Stimulated activated naive CD4-positive, alpha-beta T cell treated with Interleukin-2 at 50 U/mL for 16 hours (primary cell): ENCODE results near the gene RMDN3.

Experiments used
- DNase-seq: peaks from one replicate; lab custom pipeline; 2025; lab: John Stamatoyannopoulos, UW

The RMDN3 gene

GRCh38 chr15:40749151-40749630 lies 5.9 kb downstream of the RMDN3 start:
- no peak for DNase-seq

GRCh38 chr15:40747685-40748631 lies 7.1 kb downstream of the RMDN3 start:
- no peak for DNase-seq

GRCh38 chr15:40746916-40747418 lies 8.1 kb downstream of the RMDN3 start:
- DNase-seq, result no peak

GRCh38 chr15:40744815-40745152 lies 10.3 kb downstream of the RMDN3 start:
- DNase-seq, result no peak

GRCh38 chr15:40743921-40744814 lies 10.9 kb downstream of the RMDN3 start:
- peak; percentile 70 for DNase-seq

- no peak for DNase-seq
Measured at GRCh38 chr15:40743485-40743901, 11.6 kb downstream of the RMDN3 start.

- DNase-seq, result no peak
Measured at GRCh38 chr15:40739854-40740253, 15.2 kb downstream of the RMDN3 start.

GRCh38 chr15:40739047-40739446 lies 16.0 kb downstream of the RMDN3 start:
- no peak for DNase-seq

- no peak for DNase-seq
Measured at GRCh38 chr15:40737048-40737447, 18.0 kb downstream of the RMDN3 start.

- DNase-seq, result no peak
Measured at GRCh38 chr15:40736575-40736974, 18.5 kb downstream of the RMDN3 start.

- DNase-seq, result no peak
Measured at GRCh38 chr15:40731034-40731433, 24.0 kb downstream of the RMDN3 start.

GRCh38 chr15:40723919-40724318 lies 31.1 kb downstream of the RMDN3 start:
- no peak for DNase-seq

- no peak for DNase-seq
Measured at GRCh38 chr15:40722934-40723333, 32.1 kb downstream of the RMDN3 start.

GRCh38 chr15:40722354-40722753 lies 32.7 kb downstream of the RMDN3 start:
- no peak for DNase-seq

GRCh38 chr15:40721701-40722100 lies 33.4 kb downstream of the RMDN3 start:
- no peak for DNase-seq

- no peak for DNase-seq
Measured at GRCh38 chr15:40716165-40716564, 38.9 kb downstream of the RMDN3 start.

- DNase-seq, result no peak
Measured at GRCh38 chr15:40714144-40714543, 40.9 kb downstream of the RMDN3 start.

- no peak for DNase-seq
Measured at GRCh38 chr15:40706121-40706520, 48.9 kb downstream of the RMDN3 start.

- no peak for DNase-seq
Measured at GRCh38 chr15:40702077-40702476, 53.0 kb downstream of the RMDN3 start.

- DNase-seq, result no peak
Measured at GRCh38 chr15:40697916-40698315, 57.1 kb downstream of the RMDN3 start.

GRCh38 chr15:40696228-40696627 lies 58.8 kb downstream of the RMDN3 start:
- no peak for DNase-seq

GRCh38 chr15:40695469-40695890 lies 59.6 kb downstream of the RMDN3 start:
- no peak for DNase-seq
